ENCODE measurements around the gene DGKE.
A peak's percentile ranks its signal among the peaks of the same experiment; 100 is the strongest.

- no peak for TF ChIP-seq ZNF253 (CRISPR knock-in tag; IDR thresholded peaks at IDR 0.05; ENCODE audit: borderline replicate concordance)
- peak in 1 of 2 experiments; percentile 36; a peak in 1 of 4 replicates for TF ChIP-seq POLR2A (IDR thresholded peaks at IDR 0.05; ENCODE audit: insufficient read depth in 1 of 2, low read depth in 2 of 2, low read length in 2 of 2)
- no peak for TF ChIP-seq FOXP1 (IDR thresholded peaks at IDR 0.05)
- no peak; the same call in 1 of the 2 replicates for TF ChIP-seq FOXP1 (CRISPR knock-in tag; IDR thresholded peaks at IDR 0.05)
- no peak for TF ChIP-seq ATM (IDR thresholded peaks at IDR 0.05; ENCODE audit: borderline replicate concordance)
- no peak for TF ChIP-seq EP300 (IDR thresholded peaks at IDR 0.05; ENCODE audit: low read depth in 2 of 2, low read length in 2 of 2)
- peak; percentile 30; the same call in 1 of the 2 replicates for TF ChIP-seq EP300 (CRISPR knock-in tag; IDR thresholded peaks at IDR 0.05; ENCODE audit: borderline replicate concordance)
- no peak for TF ChIP-seq ZNF121 (CRISPR knock-in tag; IDR thresholded peaks at IDR 0.05)
- no peak for TF ChIP-seq CEBPB (IDR thresholded peaks at IDR 0.05; ENCODE audit: borderline replicate concordance, low read depth, low read length)
- no peak for TF ChIP-seq BORCS8-MEF2B (CRISPR knock-in tag; IDR thresholded peaks at IDR 0.05)
- TF ChIP-seq HNF4A (CRISPR knock-in tag; IDR thresholded peaks at IDR 0.05), result peak; percentile 87
Measured at GRCh38 chr17:56886288-56886731, 52.4 kb downstream of the DGKE start.

Measured in HepG2 (cell line).